HepG2 (cell line): ENCODE measurements around the gene LHPP. TPM values are rescaled to one million over a fixed set of nuclear protein-coding genes. Genes with fewer than 3 reads are reported as not detected.

Experiments used
- ATAC-seq: fragments of 200-7000 bp; cut with Tn5 transposase; 3 replicates; pipeline ENCODE4 v1.9.1; 2020; ENCODE audit warnings: mild to moderate bottlenecking, moderate library complexity
- BruUV-seq: library from RNA; stranded (reverse); fragments of 400-500 nt; replicated peaks from 2 replicates; lab custom pipeline; 2021; lab: Mats Ljungman, UMichigan
- CTCF ChIA-PET: fragments of 300-600 bp; formaldehyde crosslinking; extraction: SDS; loops from one replicate; lab custom pipeline; 2021; ENCODE audit warnings: low total read pairs, inconsistent platforms, low intra/inter-chr PET ratio; lab: Yijun Ruan, JAX
- POLR2A ChIA-PET: fragments of 350-600 bp; sonication (Branson Sonifier 250); formaldehyde crosslinking; loops from one replicate; lab custom pipeline; 2020; ENCODE audit warnings: antibody characterized with exemption, inconsistent platforms; lab: Yijun Ruan, JAX
- DNase-seq: peaks from one replicate; pipeline ENCODE4 v3.0.0-alpha.2; 2015; ENCODE audit warnings: low spot score
- FAIRE-seq: peaks from 3 replicates; lab custom pipeline; 2011; peaks lifted over from hg19 to GRCh38; lab: Jason Lieb, UNC
- H2AFZ ChIP-seq: one replicate; pipeline ENCODE4 v1.6.1; 2011; ENCODE audit warnings: low read length, inconsistent platforms
- H3K27ac ChIP-seq: fragments of 300-600 bp; 3 replicates; pipeline ENCODE4 v1.8.0; 2011; ENCODE audit warnings: mixed run types, mild to moderate bottlenecking, mixed read lengths, low read length, inconsistent platforms; ENCODE audit not compliant: insufficient read depth; ENCODE audit errors: extremely low read length
- H3K27me3 ChIP-seq, 2 experiments: fragments of 200-600 bp in 1 of 2; 2 replicates in 1 of 2; 3 replicates in 1 of 2; pipeline versions ENCODE4 v1.6.0 to v1.8.0; 2011; ENCODE audit warnings: low read length in 2 of 2, mild to moderate bottlenecking in 2 of 2, moderate library complexity in 2 of 2, inconsistent platforms in 1 of 2; ENCODE audit not compliant: insufficient read depth in 2 of 2, control insufficient read depth in 1 of 2
- H3K36me3 ChIP-seq, 2 experiments: fragments of 200-600 bp in 1 of 2; replicated peaks in 1 of 2; 2 replicates in 1 of 2; 3 replicates in 1 of 2; pipeline versions ENCODE4 v1.5.1 to v1.8.0; 2011; ENCODE audit warnings: low read length in 2 of 2, inconsistent platforms in 1 of 2; ENCODE audit not compliant: insufficient read depth in 2 of 2, control insufficient read depth in 1 of 2
- H3K4me1 ChIP-seq: 2 replicates; pipeline ENCODE4 v1.5.1; 2012; ENCODE audit warnings: low read length, inconsistent platforms; ENCODE audit not compliant: insufficient read depth
- H3K4me2 ChIP-seq: 2 replicates; pipeline ENCODE4 v1.6.0; 2011; ENCODE audit warnings: low read depth, low read length, inconsistent platforms
- H3K4me3 ChIP-seq, 3 experiments: fragments of 200-600 bp in 1 of 3; sonication (generic), shearing (Covaris generic) in 1 of 3; replicated peaks in 1 of 3; 2 replicates each; pipeline ENCODE4 v1.5.1; 2011 to 2016; ENCODE audit warnings: low read length in 3 of 3, inconsistent platforms in 2 of 3, low read depth in 2 of 3, mild to moderate bottlenecking in 2 of 3, control low read depth in 1 of 3, mixed read lengths in 1 of 3; ENCODE audit not compliant: insufficient read depth in 1 of 3
- H3K79me2 ChIP-seq: one replicate; pipeline ENCODE4 v1.6.1; 2011; ENCODE audit warnings: low read length, inconsistent platforms; ENCODE audit not compliant: insufficient read depth
- H3K9ac ChIP-seq: 2 replicates; pipeline ENCODE4 v1.6.0; 2011; ENCODE audit warnings: mild to moderate bottlenecking, low read depth, low read length, inconsistent platforms; ENCODE audit not compliant: insufficient read depth
- H3K9me3 ChIP-seq: 2 replicates; pipeline ENCODE4 v1.5.1; 2012; ENCODE audit warnings: mild to moderate bottlenecking, low read length
- H4K20me1 ChIP-seq: 2 replicates; pipeline ENCODE4 v1.6.0; 2011; ENCODE audit warnings: inconsistent platforms, mild to moderate bottlenecking, low read length, moderate library complexity; ENCODE audit not compliant: insufficient read depth
- AGO2 ChIP-seq: fragments of 200-400 bp; formaldehyde crosslinking; optimal IDR thresholded peaks from 2 replicates; pipeline ENCODE3; 2017; ENCODE audit warnings: mild to moderate bottlenecking, low read depth, low read length, moderate library complexity
- DNMT1 ChIP-seq: sonication (generic); formaldehyde crosslinking; IDR thresholded peaks from 2 replicates; pipeline ENCODE4 v1.5.1; 2020; ENCODE audit warnings: mild to moderate bottlenecking, missing genetic modification reagents
- FOSL1 ChIP-seq: sonication (generic); formaldehyde crosslinking; IDR thresholded peaks from 2 replicates; pipeline ENCODE4 v1.9.0; 2021; ENCODE audit warnings: missing genetic modification reagents, borderline replicate concordance
- HMG20B ChIP-seq: conservative IDR thresholded peaks from 2 replicates; pipeline ENCODE4 v1.6.1; 2016; ENCODE audit warnings: missing genetic modification reagents, missing compliant biosample characterization
- MBD4 ChIP-seq: IDR thresholded peaks from 2 replicates; pipeline ENCODE4 v1.6.1; 2012; ENCODE audit warnings: low read length, inconsistent platforms, borderline replicate concordance
- RAD51 ChIP-seq: fragments of 450-650 bp; IDR thresholded peaks from 2 replicates; pipeline ENCODE4 v1.6.1; 2016; ENCODE audit warnings: borderline replicate concordance
- THYN1 ChIP-seq: sonication (generic); formaldehyde crosslinking; IDR thresholded peaks from 2 replicates; pipeline ENCODE4 v1.8.1; 2023; ENCODE audit warnings: low read depth, mild to moderate bottlenecking, moderate library complexity, missing genetic modification reagents, borderline replicate concordance
- TRIM24 ChIP-seq: sonication (generic); formaldehyde crosslinking; IDR thresholded peaks from 2 replicates; pipeline ENCODE4 v1.8.0; 2022; ENCODE audit warnings: mild to moderate bottlenecking, missing genetic modification reagents
- ZNF484 ChIP-seq: sonication (generic); formaldehyde crosslinking; IDR thresholded peaks from 2 replicates; pipeline ENCODE4 v1.5.1; 2020; ENCODE audit warnings: mild to moderate bottlenecking, low read depth, missing genetic modification reagents, borderline replicate concordance
- ZNF549 ChIP-seq: sonication (generic); formaldehyde crosslinking; IDR thresholded peaks from 2 replicates; pipeline ENCODE4 v1.5.0; 2020; ENCODE audit warnings: missing genetic modification reagents
- ZNF609 ChIP-seq: sonication (generic); formaldehyde crosslinking; IDR thresholded peaks from 2 replicates; pipeline ENCODE4 v1.4.0; 2020; ENCODE audit warnings: mild to moderate bottlenecking, missing genetic modification reagents, borderline replicate concordance
- ZNF713 ChIP-seq: sonication (generic); formaldehyde crosslinking; IDR thresholded peaks from 2 replicates; pipeline ENCODE4 v1.4.0; 2020; ENCODE audit warnings: mild to moderate bottlenecking, missing genetic modification reagents
- ZNF780A ChIP-seq: sonication (generic); formaldehyde crosslinking; IDR thresholded peaks from 2 replicates; pipeline ENCODE4 v1.8.0; 2022; ENCODE audit warnings: mild to moderate bottlenecking, missing genetic modification reagents, moderate library complexity
- whole genome bisulfite sequencing: methylation state at CpG from one replicate; pipeline ENCODE4 v1.1.6; 2017; ENCODE audit warnings: low lambda C conversion rate; 5-methylcytosine and 5-hydroxymethylcytosine counted together
- in situ Hi-C: cut with HindIII; loops from 2 replicates; pipeline ENCODE4 v1.10.0; 2017; ENCODE audit warnings: low pct_unique_long_range_greater_than_20kb; ENCODE audit not compliant: extremely low pct_ligation_motif_present
- intact Hi-C: fragments of 100-400 bp; cut with micrococcal nuclease; formaldehyde crosslinking; loops from one replicate; pipeline ENCODE4 v1.10.0; 2022; ENCODE audit not compliant: unreplicated experiment
- polyA plus RNA-seq, 8 experiments: library from polyadenylated mRNA; depleted of rRNA in 3 of 8; stranded (reverse) in 7 of 8; unstranded in 1 of 8; fragments of >200 nt; fragmentation: Illumina TruSeq in 4 of 8; extraction: Trizol in 4 of 8; gene quantifications; 2 replicates each; pipeline versions ENCODE4 v1.2.1 to v1.2.3, GENCODE V29; 2011 to 2016; ENCODE audit warnings: low read depth in 4 of 8, missing spikeins in 1 of 8, mixed read lengths in 1 of 8; ENCODE audit not compliant: insufficient read depth in 1 of 8
- total RNA-seq, 5 experiments: library from RNA; depleted of rRNA; stranded (reverse); fragments of >200 nt; fragmentation: Illumina TruSeq; extraction: Trizol; gene quantifications; 2 replicates each; pipeline ENCODE4 v1.2.3, GENCODE V29; 2016; ENCODE audit warnings: low read depth in 1 of 5
- TF ChIP-seq, protein P1 (sequence below): sonication (generic); formaldehyde crosslinking; IDR thresholded peaks from 2 replicates; pipeline ENCODE4 v1.5.0; 2020; ENCODE audit warnings: mild to moderate bottlenecking, missing genetic modification reagents

LHPP gene
- total and polyA plus RNA-seq, 2 of the 13 experiments (the other 11 are each of a cell fraction or from before 2014, with no cell fraction given), result 5.2 to 13.1 TPM

GRCh38 chr10:124642088-124642710, 180.6 kb downstream of the LHPP start:
- TF ChIP-seq MBD4 (no peak), FOSL1 (CRISPR knock-in tag) (no peak), DNMT1 (CRISPR knock-in tag) (no peak), ZNF484 (CRISPR knock-in tag) (no peak), THYN1 (CRISPR knock-in tag) (no peak), ZNF780A (CRISPR knock-in tag) (no peak), ZNF609 (no peak), AGO2 (no peak), HMG20B (CRISPR knock-in tag) (no peak), RAD51 (no peak), TRIM24 (CRISPR knock-in tag) (no peak), ZNF549 (no peak), ZNF713 (no peak)
- TF ChIP-seq, protein P1, sequence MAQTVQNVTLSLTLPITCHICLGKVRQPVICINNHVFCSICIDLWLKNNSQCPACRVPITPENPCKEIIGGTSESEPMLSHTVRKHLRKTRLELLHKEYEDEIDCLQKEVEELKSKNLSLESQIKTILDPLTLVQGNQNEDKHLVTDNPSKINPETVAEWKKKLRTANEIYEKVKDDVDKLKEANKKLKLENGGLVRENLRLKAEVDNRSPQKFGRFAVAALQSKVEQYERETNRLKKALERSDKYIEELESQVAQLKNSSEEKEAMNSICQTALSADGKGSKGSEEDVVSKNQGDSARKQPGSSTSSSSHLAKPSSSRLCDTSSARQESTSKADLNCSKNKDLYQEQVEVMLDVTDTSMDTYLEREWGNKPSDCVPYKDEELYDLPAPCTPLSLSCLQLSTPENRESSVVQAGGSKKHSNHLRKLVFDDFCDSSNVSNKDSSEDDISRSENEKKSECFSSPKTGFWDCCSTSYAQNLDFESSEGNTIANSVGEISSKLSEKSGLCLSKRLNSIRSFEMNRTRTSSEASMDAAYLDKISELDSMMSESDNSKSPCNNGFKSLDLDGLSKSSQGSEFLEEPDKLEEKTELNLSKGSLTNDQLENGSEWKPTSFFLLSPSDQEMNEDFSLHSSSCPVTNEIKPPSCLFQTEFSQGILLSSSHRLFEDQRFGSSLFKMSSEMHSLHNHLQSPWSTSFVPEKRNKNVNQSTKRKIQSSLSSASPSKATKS (CRISPR knock-in tag), result no peak
- Histone ChIP-seq H2AFZ (no peak overlapping the region), H3K9me3 (no peaks in the 10 kb centered on the region), H3K9ac (no peak overlapping the region), H3K4me2 (no peak overlapping the region), H3K27ac (no peak overlapping the region), H3K36me3 (peaks cover 0 to 3% of the 10 kb centered on the region in 2 experiments; a peak in 2 of 5 replicates), H4K20me1 (peaks cover 9% of the 10 kb centered on the region; the same call in 1 of the 2 replicates), H3K4me3 (no peak overlapping the region), H3K4me1 (peaks cover 13% of the 10 kb centered on the region), H3K27me3 (no peaks in the 10 kb centered on the region), H3K79me2 (no peaks in the 10 kb centered on the region)
- no TSS peak for BruUV-seq
- ChIA-PET CTCF (no interaction called here), POLR2A (no interaction called here)
- intact Hi-C loops, result no loop called here
- FAIRE-seq (no peak), ATAC-seq (no peak), DNase-seq (no peak)
- in situ Hi-C loops, result no loop called here
- 95% methylated on average over 14 of the region's 20 CpGs for WGBS
